GM18868 (cell line): ENCODE results near the gene HPDL.
"Not testable (repeated sequence)": the region's sequence is repeated elsewhere in the genome, so short reads cannot be mapped to it uniquely, and the experiment has no call there.

Source experiments
- ATAC-seq: cut with Tn5 transposase; IDR thresholded peaks from one replicate; pipeline ENCODE4 v1.9.1; 2021; ENCODE audit warnings: mild to moderate bottlenecking, moderate library complexity; ENCODE audit not compliant: unreplicated experiment

Gene HPDL

GRCh38 chr1:45326627-45327623 is at the start of gene HPDL:
Gene HPDL (plus strand): TSS chr1:45326895. CDS start chr1:45327149, 254 bp downstream.
- peak; percentile 56 for ATAC-seq

- no peak for ATAC-seq
These were observed 44.3 kb upstream of the HPDL start for GRCh38 chr1:45282351-45282750.

GRCh38 chr1:45284858-45285257 is 41.8 kb upstream of the HPDL start:
- ATAC-seq = not testable (repeated sequence)

GRCh38 chr1:45286521-45286920 is 40.2 kb upstream of the HPDL start:
- ATAC-seq = not testable (repeated sequence)

- not testable (repeated sequence) for ATAC-seq
These were observed 35.7 kb upstream of the HPDL start for GRCh38 chr1:45291002-45291401.

GRCh38 chr1:45291716-45292115 is 35.0 kb upstream of the HPDL start:
- no peak for ATAC-seq

- ATAC-seq = no peak
These were observed 28.9 kb upstream of the HPDL start for GRCh38 chr1:45297666-45298356.

GRCh38 chr1:45299296-45299695 is 27.4 kb upstream of the HPDL start:
- ATAC-seq = no peak

GRCh38 chr1:45299981-45300668 is 26.6 kb upstream of the HPDL start:
- no peak for ATAC-seq

GRCh38 chr1:45300669-45300997 is 26.1 kb upstream of the HPDL start:
- no peak for ATAC-seq

- no peak for ATAC-seq
These were observed 24.1 kb upstream of the HPDL start for GRCh38 chr1:45302505-45303150.

GRCh38 chr1:45303520-45304310 is 23.0 kb upstream of the HPDL start:
- peak; percentile 70 for ATAC-seq

- no peak for ATAC-seq
These were observed 22.2 kb upstream of the HPDL start for GRCh38 chr1:45304311-45305081.

GRCh38 chr1:45305231-45305630 is 21.5 kb upstream of the HPDL start:
- no peak for ATAC-seq

GRCh38 chr1:45306319-45306718 is 20.4 kb upstream of the HPDL start:
- ATAC-seq = no peak

GRCh38 chr1:45306905-45307304 is 19.8 kb upstream of the HPDL start:
- ATAC-seq = no peak

GRCh38 chr1:45314266-45314665 is 12.4 kb upstream of the HPDL start:
- ATAC-seq = no peak

- ATAC-seq = no peak
These were observed 9.5 kb upstream of the HPDL start for GRCh38 chr1:45317166-45317565.

GRCh38 chr1:45319761-45320160 is 6.9 kb upstream of the HPDL start:
- no peak for ATAC-seq
